ENCODE results near the gene TULP1. TPM values are rescaled to one million over a fixed set of nuclear protein-coding genes. Genes with fewer than 3 reads are reported as not detected.

TULP1 gene
- total and polyA plus RNA-seq, 2 of the 13 experiments (the other 11 are each of a cell fraction or from before 2014, with no cell fraction given), result not detected

DNA sequence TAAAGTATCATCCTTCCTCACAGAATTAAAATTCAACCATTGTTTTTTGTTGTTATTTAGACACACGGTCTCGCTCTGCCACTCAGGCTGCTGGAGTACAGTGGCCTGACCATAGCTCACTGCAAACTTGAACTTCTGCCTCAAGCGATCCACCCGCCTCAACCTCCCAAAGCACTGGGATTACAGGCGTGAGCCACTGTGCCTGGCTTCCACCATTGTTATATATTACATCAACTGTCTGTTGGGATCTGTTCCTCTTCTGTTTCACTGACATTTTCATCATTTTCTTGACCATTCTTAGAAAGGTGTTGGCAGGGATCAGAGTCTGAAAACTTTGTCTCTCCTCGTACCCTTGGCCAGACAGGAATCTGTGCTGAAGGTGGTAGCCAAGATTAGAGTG, 21.3 kb upstream of the TULP1 start:
- no peaks in the 10 kb centered on the region for H3K79me2 ChIP-seq (ENCODE audit: insufficient read depth, low read length)
- H2AFZ ChIP-seq (ENCODE audit: low read length), result no peak overlapping the region
- H3K4me2 ChIP-seq (ENCODE audit: low read depth, low read length), result no peak overlapping the region
- H3K4me3 ChIP-seq (replicated peaks in 1 of 3; ENCODE audit: insufficient read depth in 1 of 3, low read depth in 2 of 3, low read length in 3 of 3), result no peak overlapping the region
- no peak overlapping the region for H3K9ac ChIP-seq (ENCODE audit: insufficient read depth, low read depth, low read length)
- TF ChIP-seq ZNF773 (CRISPR knock-in tag; IDR thresholded peaks at IDR 0.05; ENCODE audit: borderline replicate concordance) (no peak), LRRFIP1 (CRISPR knock-in tag; conservative IDR thresholded peaks at IDR 0.05) (no peak), ZNF101 (CRISPR knock-in tag; IDR thresholded peaks at IDR 0.05; ENCODE audit: borderline replicate concordance, low read depth) (no peak), ZNF619 (CRISPR knock-in tag; IDR thresholded peaks at IDR 0.05) (no peak), ZNF121 (CRISPR knock-in tag; IDR thresholded peaks at IDR 0.05) (no peak), RCOR2 (CRISPR knock-in tag; IDR thresholded peaks at IDR 0.05) (no peak), SIN3B (IDR thresholded peaks at IDR 0.05; ENCODE audit: low read length) (no peak), ZNF891 (CRISPR knock-in tag; IDR thresholded peaks at IDR 0.05) (no peak), CC2D1A (CRISPR knock-in tag; IDR thresholded peaks at IDR 0.05) (no peak), TBL1XR1 (IDR thresholded peaks at IDR 0.05; ENCODE audit: borderline replicate concordance, low read length, partially characterized antibody) (no peak), IRF9 (CRISPR knock-in tag; IDR thresholded peaks at IDR 0.05; ENCODE audit: borderline replicate concordance) (no peak), NFKBIZ (CRISPR knock-in tag; IDR thresholded peaks at IDR 0.05) (no peak)
- TF ChIP-seq, protein P1, sequence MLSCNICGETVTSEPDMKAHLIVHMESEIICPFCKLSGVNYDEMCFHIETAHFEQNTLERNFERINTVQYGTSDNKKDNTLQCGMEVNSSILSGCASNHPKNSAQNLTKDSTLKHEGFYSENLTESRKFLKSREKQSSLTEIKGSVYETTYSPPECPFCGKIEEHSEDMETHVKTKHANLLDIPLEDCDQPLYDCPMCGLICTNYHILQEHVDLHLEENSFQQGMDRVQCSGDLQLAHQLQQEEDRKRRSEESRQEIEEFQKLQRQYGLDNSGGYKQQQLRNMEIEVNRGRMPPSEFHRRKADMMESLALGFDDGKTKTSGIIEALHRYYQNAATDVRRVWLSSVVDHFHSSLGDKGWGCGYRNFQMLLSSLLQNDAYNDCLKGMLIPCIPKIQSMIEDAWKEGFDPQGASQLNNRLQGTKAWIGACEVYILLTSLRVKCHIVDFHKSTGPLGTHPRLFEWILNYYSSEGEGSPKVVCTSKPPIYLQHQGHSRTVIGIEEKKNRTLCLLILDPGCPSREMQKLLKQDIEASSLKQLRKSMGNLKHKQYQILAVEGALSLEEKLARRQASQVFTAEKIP (CRISPR knock-in tag; IDR thresholded peaks at IDR 0.05; ENCODE audit: borderline replicate concordance), result no peak
- TF ChIP-seq, protein P2, sequence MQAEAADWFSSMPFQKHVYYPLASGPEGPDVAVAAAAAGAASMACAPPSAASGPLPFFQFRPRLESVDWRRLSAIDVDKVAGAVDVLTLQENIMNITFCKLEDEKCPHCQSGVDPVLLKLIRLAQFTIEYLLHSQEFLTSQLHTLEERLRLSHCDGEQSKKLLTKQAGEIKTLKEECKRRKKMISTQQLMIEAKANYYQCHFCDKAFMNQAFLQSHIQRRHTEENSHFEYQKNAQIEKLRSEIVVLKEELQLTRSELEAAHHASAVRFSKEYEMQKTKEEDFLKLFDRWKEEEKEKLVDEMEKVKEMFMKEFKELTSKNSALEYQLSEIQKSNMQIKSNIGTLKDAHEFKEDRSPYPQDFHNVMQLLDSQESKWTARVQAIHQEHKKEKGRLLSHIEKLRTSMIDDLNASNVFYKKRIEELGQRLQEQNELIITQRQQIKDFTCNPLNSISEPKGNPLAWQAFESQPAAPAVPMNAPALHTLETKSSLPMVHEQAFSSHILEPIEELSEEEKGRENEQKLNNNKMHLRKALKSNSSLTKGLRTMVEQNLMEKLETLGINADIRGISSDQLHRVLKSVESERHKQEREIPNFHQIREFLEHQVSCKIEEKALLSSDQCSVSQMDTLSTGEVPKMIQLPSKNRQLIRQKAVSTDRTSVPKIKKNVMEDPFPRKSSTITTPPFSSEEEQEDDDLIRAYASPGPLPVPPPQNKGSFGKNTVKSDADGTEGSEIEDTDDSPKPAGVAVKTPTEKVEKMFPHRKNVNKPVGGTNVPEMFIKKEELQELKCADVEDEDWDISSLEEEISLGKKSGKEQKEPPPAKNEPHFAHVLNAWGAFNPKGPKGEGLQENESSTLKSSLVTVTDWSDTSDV (CRISPR knock-in tag; IDR thresholded peaks at IDR 0.05), result no peak
- no peak for ATAC-seq
- WGBS (ENCODE audit: low lambda C conversion rate), result 50% methylated on average over 6 of the region's 6 CpGs
- ChIA-PET CTCF (ENCODE audit: low intra/inter-chr PET ratio, low total read pairs) (no interaction called here), POLR2A (no interaction called here)
- H3K4me1 ChIP-seq (ENCODE audit: insufficient read depth, low read length), result no peaks in the 10 kb centered on the region
- H3K9me3 ChIP-seq (ENCODE audit: low read length), result no peaks in the 10 kb centered on the region
- no TSS peak for BruUV-seq (replicated peaks)
- in situ Hi-C loops (cut with HindIII; ENCODE audit: extremely low pct_ligation_motif_present, low pct_unique_long_range_greater_than_20kb) (no loop called here), intact Hi-C loops (cut with micrococcal nuclease; ENCODE audit: unreplicated experiment) (no loop called here)
- no peak for DNase-seq (ENCODE audit: low spot score)
- H3K27ac ChIP-seq (ENCODE audit: extremely low read length, insufficient read depth, low read length), result no peak overlapping the region
- FAIRE-seq, result no peak
- H3K36me3 ChIP-seq (replicated peaks in 1 of 2; ENCODE audit: control insufficient read depth in 1 of 2, insufficient read depth in 2 of 2, low read length in 2 of 2), result no peaks in the 10 kb centered on the region
- no peaks in the 10 kb centered on the region for H4K20me1 ChIP-seq (ENCODE audit: insufficient read depth, low read length)
- H3K27me3 ChIP-seq (ENCODE audit: control insufficient read depth in 1 of 2, insufficient read depth in 2 of 2, low read length in 2 of 2), result peaks cover 0 to 26% of the 10 kb centered on the region in 2 experiments; a peak in 2 of 5 replicates
